ENCODE measurements around the gene MYCBP2. TPM values are rescaled to one million over a fixed set of nuclear protein-coding genes. Genes with fewer than 3 reads are reported as not detected.

MYCBP2 gene
- polyA plus RNA-seq, 2 of the 4 experiments (the other 2 are of a cell fraction): 15.8 to 37.8 TPM

DNA sequence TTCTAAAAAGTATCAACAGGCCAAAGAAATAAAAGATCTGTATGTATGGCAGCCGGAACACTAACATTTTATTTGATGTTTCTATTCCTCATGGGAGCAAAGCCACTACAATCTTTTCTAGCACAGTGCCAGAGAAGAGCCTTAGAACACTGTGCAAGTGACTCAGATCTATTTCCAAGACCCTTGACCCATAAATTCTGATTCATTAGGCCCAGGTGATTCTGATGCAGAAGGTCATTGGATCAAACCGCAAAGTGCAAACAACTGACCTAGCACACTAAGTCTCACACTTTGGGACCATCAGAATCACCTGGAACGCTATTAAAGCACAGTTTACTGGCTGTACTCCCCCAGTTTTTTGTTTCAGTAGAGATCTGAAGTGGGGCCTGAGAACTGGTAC lies 87.6 kb downstream of the MYCBP2 start (continued):
- no peak for TF ChIP-seq BCL3 (IDR thresholded peaks at IDR 0.05)
- TF ChIP-seq ZNF302 (CRISPR knock-in tag; IDR thresholded peaks at IDR 0.05): no peak
- no peak for TF ChIP-seq TP53 (CRISPR knock-in tag; IDR thresholded peaks at IDR 0.05)
- no peak for TF ChIP-seq EHF (CRISPR knock-in tag; IDR thresholded peaks at IDR 0.05)

DNA sequence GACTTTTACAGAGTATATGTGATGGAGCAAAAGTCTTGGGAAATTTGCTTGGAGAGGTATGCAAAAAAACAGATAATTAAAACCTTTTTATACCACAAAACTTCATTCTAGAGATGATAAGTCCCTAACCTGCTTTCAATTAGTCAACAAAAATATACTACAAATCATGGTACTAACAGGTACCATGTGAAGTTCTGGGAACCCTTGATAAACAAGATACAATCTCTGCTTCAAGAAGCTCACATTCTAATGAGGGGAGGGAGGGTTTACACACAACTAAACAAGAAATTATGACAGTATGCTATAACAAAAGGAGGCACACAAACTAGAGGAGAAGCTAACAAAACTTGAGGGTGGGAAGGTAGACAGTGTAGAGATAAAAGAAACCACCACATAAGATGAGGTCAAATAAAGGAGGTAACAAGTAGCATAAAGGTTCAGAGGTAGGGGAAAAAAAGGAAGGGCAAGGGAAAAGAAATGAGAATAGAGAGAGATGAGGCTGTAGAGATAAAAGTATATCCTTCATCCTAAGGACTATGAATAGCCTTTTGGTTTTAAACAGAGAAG lies 91.4 kb downstream of the MYCBP2 start:
- ChIA-PET CTCF (no interaction called here), POLR2A (no interaction called here)
- Histone ChIP-seq H3K9me3 (no peaks in the 10 kb centered on the region), H3K27ac (no peak overlapping the region), H3K4me1 (no peaks in the 10 kb centered on the region), H3K4me3 (no peak overlapping the region), H3K4me2 (no peak overlapping the region)
- FAIRE-seq (no peak), DNase-seq (ENCODE audit: low read depth in 1 of 2, low spot score in 1 of 2) (no peak), ATAC-seq (no peak)
- TF ChIP-seq TFCP2L1 (CRISPR knock-in tag; IDR thresholded peaks at IDR 0.05): no peak
- TF ChIP-seq CHD4 (IDR thresholded peaks at IDR 0.05; ENCODE audit: borderline replicate concordance): no peak
- TF ChIP-seq, protein P1, sequence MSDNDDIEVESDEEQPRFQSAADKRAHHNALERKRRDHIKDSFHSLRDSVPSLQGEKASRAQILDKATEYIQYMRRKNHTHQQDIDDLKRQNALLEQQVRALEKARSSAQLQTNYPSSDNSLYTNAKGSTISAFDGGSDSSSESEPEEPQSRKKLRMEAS (IDR thresholded peaks at IDR 0.05): no peak
- TF ChIP-seq BHLHE40 (IDR thresholded peaks at IDR 0.05; ENCODE audit: low read depth, low read length): no peak
- no peak for TF ChIP-seq SMC3 (IDR thresholded peaks at IDR 0.05)
- no peak for TF ChIP-seq EP300 (IDR thresholded peaks at IDR 0.05)
- TF ChIP-seq, protein P2, sequence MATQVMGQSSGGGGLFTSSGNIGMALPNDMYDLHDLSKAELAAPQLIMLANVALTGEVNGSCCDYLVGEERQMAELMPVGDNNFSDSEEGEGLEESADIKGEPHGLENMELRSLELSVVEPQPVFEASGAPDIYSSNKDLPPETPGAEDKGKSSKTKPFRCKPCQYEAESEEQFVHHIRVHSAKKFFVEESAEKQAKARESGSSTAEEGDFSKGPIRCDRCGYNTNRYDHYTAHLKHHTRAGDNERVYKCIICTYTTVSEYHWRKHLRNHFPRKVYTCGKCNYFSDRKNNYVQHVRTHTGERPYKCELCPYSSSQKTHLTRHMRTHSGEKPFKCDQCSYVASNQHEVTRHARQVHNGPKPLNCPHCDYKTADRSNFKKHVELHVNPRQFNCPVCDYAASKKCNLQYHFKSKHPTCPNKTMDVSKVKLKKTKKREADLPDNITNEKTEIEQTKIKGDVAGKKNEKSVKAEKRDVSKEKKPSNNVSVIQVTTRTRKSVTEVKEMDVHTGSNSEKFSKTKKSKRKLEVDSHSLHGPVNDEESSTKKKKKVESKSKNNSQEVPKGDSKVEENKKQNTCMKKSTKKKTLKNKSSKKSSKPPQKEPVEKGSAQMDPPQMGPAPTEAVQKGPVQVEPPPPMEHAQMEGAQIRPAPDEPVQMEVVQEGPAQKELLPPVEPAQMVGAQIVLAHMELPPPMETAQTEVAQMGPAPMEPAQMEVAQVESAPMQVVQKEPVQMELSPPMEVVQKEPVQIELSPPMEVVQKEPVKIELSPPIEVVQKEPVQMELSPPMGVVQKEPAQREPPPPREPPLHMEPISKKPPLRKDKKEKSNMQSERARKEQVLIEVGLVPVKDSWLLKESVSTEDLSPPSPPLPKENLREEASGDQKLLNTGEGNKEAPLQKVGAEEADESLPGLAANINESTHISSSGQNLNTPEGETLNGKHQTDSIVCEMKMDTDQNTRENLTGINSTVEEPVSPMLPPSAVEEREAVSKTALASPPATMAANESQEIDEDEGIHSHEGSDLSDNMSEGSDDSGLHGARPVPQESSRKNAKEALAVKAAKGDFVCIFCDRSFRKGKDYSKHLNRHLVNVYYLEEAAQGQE (IDR thresholded peaks at IDR 0.05): no peak
- TF ChIP-seq FOSL2 (IDR thresholded peaks at IDR 0.05): no peak
- no peak for TF ChIP-seq FOSL2 (CRISPR knock-in tag; IDR thresholded peaks at IDR 0.05)
- TF ChIP-seq MYC (IDR thresholded peaks at IDR 0.05; ENCODE audit: borderline replicate concordance, low read length): no peak
- no peak for TF ChIP-seq ZNF302 (CRISPR knock-in tag; IDR thresholded peaks at IDR 0.05)

DNA sequence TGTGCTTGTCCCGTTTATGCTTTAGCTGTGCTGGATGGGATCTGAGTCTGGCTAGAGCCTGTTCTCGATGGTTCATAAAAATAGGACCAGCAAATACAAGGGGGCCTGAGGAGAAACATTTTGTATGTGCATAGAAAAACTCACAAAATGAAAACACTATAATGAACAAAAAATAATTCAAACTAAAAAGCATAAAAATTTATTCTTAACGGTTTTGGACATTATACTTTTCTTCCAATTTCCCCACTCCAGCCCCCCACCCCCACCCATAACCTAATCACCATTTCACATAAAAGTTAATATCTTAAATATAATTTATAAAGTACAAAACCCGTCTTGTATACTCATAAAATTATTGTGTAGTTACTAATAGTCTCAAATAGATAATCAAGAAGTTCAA lies 93.7 kb downstream of the MYCBP2 start:
- Histone ChIP-seq H3K4me2 (no peak overlapping the region), H3K4me1 (no peaks in the 10 kb centered on the region), H3K27ac (no peak overlapping the region), H3K9me3 (no peaks in the 10 kb centered on the region), H3K4me3 (no peak overlapping the region)
- DNase-seq (ENCODE audit: low read depth in 1 of 2, low spot score in 1 of 2) (no peak), ATAC-seq (no peak), FAIRE-seq (no peak)
- WGBS (ENCODE audit: missing lambda C conversion rate): 85% methylated on average over 4 of the region's 4 CpGs
- ChIA-PET CTCF (no interaction called here), POLR2A (no interaction called here)
- TF ChIP-seq MAZ (IDR thresholded peaks at IDR 0.05; ENCODE audit: borderline replicate concordance, low read depth, low read length) (no peak), JUN (IDR thresholded peaks at IDR 0.05) (no peak), NPAS2 (CRISPR knock-in tag; IDR thresholded peaks at IDR 0.05; ENCODE audit: borderline replicate concordance) (no peak), CBX2 (IDR thresholded peaks at IDR 0.05; ENCODE audit: borderline replicate concordance, low read depth) (no peak), ZNF302 (CRISPR knock-in tag; IDR thresholded peaks at IDR 0.05) (no peak), USF2 (IDR thresholded peaks at IDR 0.05) (no peak), POLR2A (IDR thresholded peaks at IDR 0.05; ENCODE audit: low read length) (no peak), MYC (IDR thresholded peaks at IDR 0.05; ENCODE audit: borderline replicate concordance, low read length) (no peak), RARB (CRISPR knock-in tag; IDR thresholded peaks at IDR 0.05) (no peak), HOXB13 (CRISPR knock-in tag; IDR thresholded peaks at IDR 0.05; ENCODE audit: low read depth) (no peak), CTCF (IDR thresholded peaks at IDR 0.05) (no peak), HOXA7 (CRISPR knock-in tag; IDR thresholded peaks at IDR 0.05) (no peak), CEBPB (IDR thresholded peaks at IDR 0.05) (no peak)
- TF ChIP-seq, protein P3, sequence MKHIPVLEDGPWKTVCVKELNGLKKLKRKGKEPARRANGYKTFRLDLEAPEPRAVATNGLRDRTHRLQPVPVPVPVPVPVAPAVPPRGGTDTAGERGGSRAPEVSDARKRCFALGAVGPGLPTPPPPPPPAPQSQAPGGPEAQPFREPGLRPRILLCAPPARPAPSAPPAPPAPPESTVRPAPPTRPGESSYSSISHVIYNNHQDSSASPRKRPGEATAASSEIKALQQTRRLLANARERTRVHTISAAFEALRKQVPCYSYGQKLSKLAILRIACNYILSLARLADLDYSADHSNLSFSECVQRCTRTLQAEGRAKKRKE (CRISPR knock-in tag; IDR thresholded peaks at IDR 0.05; ENCODE audit: low read depth): no peak
- TF ChIP-seq, protein P4, sequence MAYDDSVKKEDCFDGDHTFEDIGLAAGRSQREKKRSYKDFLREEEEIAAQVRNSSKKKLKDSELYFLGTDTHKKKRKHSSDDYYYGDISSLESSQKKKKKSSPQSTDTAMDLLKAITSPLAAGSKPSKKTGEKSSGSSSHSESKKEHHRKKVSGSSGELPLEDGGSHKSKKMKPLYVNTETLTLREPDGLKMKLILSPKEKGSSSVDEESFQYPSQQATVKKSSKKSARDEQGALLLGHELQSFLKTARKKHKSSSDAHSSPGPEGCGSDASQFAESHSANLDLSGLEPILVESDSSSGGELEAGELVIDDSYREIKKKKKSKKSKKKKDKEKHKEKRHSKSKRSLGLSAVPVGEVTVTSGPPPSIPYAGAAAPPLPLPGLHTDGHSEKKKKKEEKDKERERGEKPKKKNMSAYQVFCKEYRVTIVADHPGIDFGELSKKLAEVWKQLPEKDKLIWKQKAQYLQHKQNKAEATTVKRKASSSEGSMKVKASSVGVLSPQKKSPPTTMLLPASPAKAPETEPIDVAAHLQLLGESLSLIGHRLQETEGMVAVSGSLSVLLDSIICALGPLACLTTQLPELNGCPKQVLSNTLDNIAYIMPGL (CRISPR knock-in tag; IDR thresholded peaks at IDR 0.05; ENCODE audit: borderline replicate concordance): no peak
